HCT116 (cell line): Measurements from ENCODE around the gene SPDYE4. TPM values are rescaled to one million over a fixed set of nuclear protein-coding genes. Genes with fewer than 3 reads are reported as not detected.

ENCODE experiments used
- ATAC-seq: fragments of 200-7000 bp; cut with Tn5 transposase; 2 replicates; pipeline ENCODE4 v1.9.1; 2020; ENCODE audit warnings: mild to moderate bottlenecking, moderate library complexity
- BruUV-seq: library from RNA; stranded (reverse); fragments of 400-500 nt; replicated peaks from 2 replicates; lab custom pipeline; 2021; lab: Mats Ljungman, UMichigan
- CTCF ChIA-PET: fragments of 300-600 bp; sonication (Branson Sonifier 250); formaldehyde crosslinking; loops from one replicate; lab custom pipeline; 2021; ENCODE audit warnings: antibody characterized with exemption; lab: Charles Lee
- POLR2A ChIA-PET: fragments of 300-600, 350-600 bp; sonication (Branson Sonifier 250); formaldehyde crosslinking; loops from one replicate; lab custom pipeline; 2021; ENCODE audit warnings: antibody characterized with exemption; lab: Charles Lee
- RAD21 ChIA-PET, 2 experiments: fragments of 300-600 bp; sonication (Branson Sonifier 250); formaldehyde crosslinking; loops; one replicate each; lab custom pipeline; 2023; ENCODE audit warnings: low total read pairs in 2 of 2; ENCODE audit not compliant: uncharacterized antibody in 2 of 2, unreplicated experiment in 2 of 2, low non-redundant PET in 1 of 2; lab: Charles Lee
- DNase-seq: peaks from one replicate; pipeline ENCODE4 v3.0.0-alpha.2; 2010; ENCODE audit warnings: low read depth, low spot score
- H2AFZ ChIP-seq: fragments of 200-600 bp; shearing (Covaris generic), sonication (generic); 2 replicates; pipeline ENCODE4 v1.6.1; 2017; ENCODE audit warnings: low read depth, mixed run types, mixed read lengths, antibody characterized with exemption, low read length; ENCODE audit not compliant: poor library complexity, severe bottlenecking
- H3K27ac ChIP-seq: 2 replicates; pipeline ENCODE4 v1.5.1; 2012; ENCODE audit warnings: low read depth, low read length
- H3K27me3 ChIP-seq: fragments of 200-600 bp; sonication (generic); 2 replicates; pipeline ENCODE4 v1.6.1; 2016; ENCODE audit warnings: mixed run types, low read length, mixed read lengths; ENCODE audit not compliant: insufficient read depth
- H3K36me3 ChIP-seq, 2 experiments: fragments of 200-500 bp in 1 of 2; fragments of 200-600 bp in 1 of 2; sonication (Bioruptor generic) in 1 of 2; sonication (generic) in 1 of 2; 2 replicates each; pipeline versions ENCODE4 v1.5.1 to v1.6.1; 2014 to 2016; ENCODE audit warnings: low read length in 2 of 2, inconsistent platforms in 1 of 2, mixed read lengths in 1 of 2, mixed run types in 1 of 2; ENCODE audit not compliant: insufficient read depth in 2 of 2, control insufficient read depth in 1 of 2
- H3K4me1 ChIP-seq, 2 experiments: fragments of 200-600 bp in 1 of 2; sonication (generic) in 1 of 2; 2 replicates each; pipeline versions ENCODE4 v1.5.1 to v1.6.1; 2012 to 2017; ENCODE audit warnings: low read length in 2 of 2, inconsistent platforms in 1 of 2, mild to moderate bottlenecking in 1 of 2, mixed read lengths in 1 of 2, mixed run types in 1 of 2, moderate library complexity in 1 of 2; ENCODE audit not compliant: insufficient read depth in 2 of 2, control insufficient read depth in 1 of 2
- H3K4me2 ChIP-seq: fragments of 200-600 bp; sonication (generic); 2 replicates; pipeline ENCODE4 v1.6.1; 2017; ENCODE audit warnings: mixed run types, low read length, mixed read lengths
- H3K4me3 ChIP-seq, 2 experiments: fragments of 200-600 bp in 1 of 2; sonication (generic) in 1 of 2; replicated peaks in 1 of 2; 2 replicates each; pipeline ENCODE4 v1.5.1; 2011 to 2016; ENCODE audit warnings: low read length in 2 of 2, control low read depth in 1 of 2, low read depth in 1 of 2, mild to moderate bottlenecking in 1 of 2, mixed read lengths in 1 of 2, mixed run types in 1 of 2
- H3K79me2 ChIP-seq: fragments of 200-600 bp; sonication (generic); 2 replicates; pipeline ENCODE4 v1.6.1; 2017; ENCODE audit warnings: mild to moderate bottlenecking, mixed run types, low read length, moderate library complexity, mixed read lengths; ENCODE audit not compliant: insufficient read depth
- H3K9ac ChIP-seq: fragments of 200-600 bp; sonication (generic); 2 replicates; pipeline ENCODE4 v1.6.1; 2016; ENCODE audit warnings: low read length, mixed read lengths
- H3K9me2 ChIP-seq: fragments of 200-600 bp; sonication (generic), shearing (Covaris generic); 2 replicates; pipeline ENCODE4 v1.6.1; 2017; ENCODE audit warnings: mixed run types, mild to moderate bottlenecking, moderate library complexity; ENCODE audit not compliant: insufficient read depth
- H3K9me3 ChIP-seq, 2 experiments: fragments of 200-500 bp in 1 of 2; fragments of 200-600 bp in 1 of 2; sonication (Bioruptor generic) in 1 of 2; sonication (generic) in 1 of 2; 2 replicates each; pipeline ENCODE4 v1.6.1; 2014 to 2017; ENCODE audit warnings: low read length in 2 of 2, mixed read lengths in 2 of 2, inconsistent platforms in 1 of 2, low read depth in 1 of 2, mild to moderate bottlenecking in 1 of 2, mixed run types in 1 of 2, moderate library complexity in 1 of 2; ENCODE audit not compliant: control insufficient read depth in 1 of 2, insufficient read depth in 1 of 2
- H4K20me1 ChIP-seq: fragments of 200-600 bp; sonication (generic), shearing (Covaris generic); 2 replicates; pipeline ENCODE4 v1.6.1; 2017; ENCODE audit warnings: mixed run types, mild to moderate bottlenecking, moderate library complexity; ENCODE audit not compliant: insufficient read depth
- CBX3 ChIP-seq: IDR thresholded peaks from 2 replicates; pipeline ENCODE4 v1.6.1; 2012; ENCODE audit warnings: low read depth
- CTCF ChIP-seq, 3 experiments: fragments of 200-600 bp in 1 of 3; sonication (generic) in 1 of 3; IDR thresholded peaks in 2 of 3; conservative IDR thresholded peaks in 1 of 3; 2 replicates each; pipeline ENCODE4 v1.5.1; 2012 to 2017; ENCODE audit warnings: low read depth in 2 of 3, low read length in 2 of 3, antibody characterized with exemption in 1 of 3, borderline replicate concordance in 1 of 3, control low read depth in 1 of 3, mild to moderate bottlenecking in 1 of 3, mixed read lengths in 1 of 3, mixed run types in 1 of 3, moderate library complexity in 1 of 3; ENCODE audit not compliant: insufficient read depth in 1 of 3
- ELF1 ChIP-seq: IDR thresholded peaks from 2 replicates; pipeline ENCODE4 v1.6.1; 2012; ENCODE audit warnings: low read depth, borderline replicate concordance
- RAD21 ChIP-seq: IDR thresholded peaks from 2 replicates; pipeline ENCODE4 v1.6.1; 2012; ENCODE audit warnings: low read depth, mild to moderate bottlenecking
- intact Hi-C: fragments of 100-400 bp; cut with micrococcal nuclease; formaldehyde crosslinking; loops from 2 replicates; pipeline ENCODE4 v1.10.0; 2022
- total RNA-seq: library from RNA; stranded (reverse); gene quantifications from one replicate; pipeline ENCODE4 v1.2.1, GENCODE V29; 2021; ENCODE audit not compliant: unreplicated experiment

The SPDYE4 gene
- total RNA-seq, 1 experiment from 2014 or later: not detected

DNA sequence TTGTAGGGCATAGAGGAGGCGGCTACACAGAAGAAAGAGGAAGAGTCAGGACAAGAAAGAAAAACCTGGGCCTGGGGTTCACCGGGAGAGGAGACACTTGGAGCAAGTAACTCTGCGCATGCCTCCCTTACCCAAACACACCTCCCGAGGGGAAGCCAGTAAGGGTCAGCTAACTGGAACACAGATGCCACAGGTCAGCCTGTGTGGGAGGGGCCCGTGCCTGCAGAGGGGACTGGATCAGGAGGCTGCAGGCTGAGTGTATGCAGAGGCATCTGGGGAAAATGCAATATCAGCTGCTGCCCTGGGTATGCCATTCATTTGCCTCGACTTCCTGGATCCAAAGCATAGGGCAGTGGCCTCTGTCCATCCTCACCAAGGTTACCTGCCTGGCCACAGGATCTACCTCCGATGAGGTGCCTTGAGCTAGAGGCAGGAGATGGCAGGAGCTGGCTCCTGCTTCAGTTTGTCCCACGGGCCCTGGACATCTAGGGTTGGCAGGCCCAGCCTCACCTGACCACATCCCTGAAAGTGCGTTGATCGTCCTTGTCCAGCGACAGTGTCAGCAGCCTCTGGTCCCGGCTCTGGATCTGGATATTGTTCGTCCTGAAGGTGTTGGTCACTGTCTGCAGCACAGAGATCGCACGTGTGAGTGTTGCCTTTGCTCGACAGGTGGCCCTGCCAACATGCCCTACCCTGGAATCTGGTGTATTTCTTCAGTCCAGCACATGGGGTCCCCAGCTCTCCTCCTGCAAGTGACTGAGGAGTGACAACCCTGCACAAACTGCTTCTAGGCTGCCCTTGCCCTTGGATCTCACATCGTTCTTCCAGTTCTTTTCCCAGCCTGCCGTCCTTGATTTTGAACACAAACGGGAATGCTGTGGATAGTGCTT, 45.4 kb upstream of the SPDYE4 start:
- Histone ChIP-seq H2AFZ (no peak overlapping the region), H3K4me2 (no peak overlapping the region), H3K9ac (no peak overlapping the region), H3K27me3 (no peaks in the 10 kb centered on the region), H3K9me3 (no peaks in the 10 kb centered on the region), H3K36me3 (no peaks in the 10 kb centered on the region), H3K27ac (no peak overlapping the region), H4K20me1 (no peaks in the 10 kb centered on the region), H3K9me2 (no peaks in the 10 kb centered on the region), H3K4me1 (peaks cover 0 to 8% of the 10 kb centered on the region in 2 experiments; a peak in 2 of 4 replicates), H3K4me3 (no peak overlapping the region), H3K79me2 (no peaks in the 10 kb centered on the region)
- CTCF ChIA-PET: interaction anchor here (1.0 kb wide), 1 partner anchor 92 kb away, joined by 3 read pairs; no protein-coding TSS in a partner anchor
- POLR2A ChIA-PET: no interaction called here
- DNase-seq: no peak
- BruUV-seq: no TSS peak
- intact Hi-C loops: no loop called here
- RAD21 ChIA-PET: no interaction called here
- ATAC-seq: peak; percentile 67
- TF ChIP-seq CBX3: no peak
- peak; percentile 26; the same call in 1 of the 2 replicates for TF ChIP-seq RAD21
- TF ChIP-seq CTCF (IDR thresholded peaks at IDR 0.05 in 2 of 3, conservative IDR thresholded peaks at IDR 0.05 in 1 of 3; ENCODE audit: borderline replicate concordance in 1 of 3, insufficient read depth in 1 of 3, low read depth in 2 of 3, low read length in 2 of 3): 0 out of 6 replicates have a peak, but pooled peaks of 1 of the 3 experiments have one; percentile 10
- TF ChIP-seq ELF1: no peak
